Measurements from ENCODE around the gene SLC6A2. TPM values are rescaled to one million over a fixed set of nuclear protein-coding genes. Genes with fewer than 3 reads are reported as not detected.

Gene SLC6A2
- total RNA-seq, 2 donors from 2014 or later, result not detected

- no peak overlapping the region for H3K27ac ChIP-seq
- peaks cover 0 to 17% of the 10 kb centered on the region in 2 donors for H3K4me1 ChIP-seq
- H3K27me3 ChIP-seq, result peaks cover 4 to 22% of the 10 kb centered on the region in 2 donors
- no peak for DNase-seq (ENCODE audit: low spot score)
- no peaks in the 10 kb centered on the region for H3K36me3 ChIP-seq
- no peak for TF ChIP-seq CTCF (IDR thresholded peaks at IDR 0.05)
- H3K9me3 ChIP-seq, result no peaks in the 10 kb centered on the region
- H3K4me3 ChIP-seq, result no peak overlapping the region
Observed at GRCh38 chr16:55653106-55653505, 2.7 kb upstream of the SLC6A2 start.

DNA sequence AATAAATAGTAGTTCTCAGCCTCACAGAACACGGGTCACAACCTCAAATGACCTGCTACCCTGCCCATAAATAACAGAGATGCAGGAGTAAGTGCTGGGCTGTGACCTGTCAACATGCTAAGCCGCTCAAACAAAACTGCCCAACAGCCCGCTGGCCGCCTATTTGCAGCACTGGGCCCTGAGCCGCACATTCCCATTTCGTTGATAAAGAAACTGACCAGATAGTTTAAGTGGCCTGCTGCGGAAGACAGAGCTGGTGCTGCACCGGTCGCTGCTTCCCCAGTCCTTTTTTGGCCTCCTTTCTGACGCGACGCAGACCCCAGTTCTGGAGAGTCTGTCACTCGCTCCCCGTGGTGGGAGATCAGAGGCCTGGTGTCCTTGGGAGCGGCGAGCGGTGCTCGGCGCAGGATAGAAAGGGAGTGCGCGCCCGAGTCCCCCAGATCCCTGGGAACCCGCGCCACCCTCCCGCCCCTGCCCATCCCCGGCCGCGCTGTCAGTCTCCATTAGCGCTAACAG, 349 bp upstream of the SLC6A2 start:
- TF ChIP-seq CTCF (IDR thresholded peaks at IDR 0.05), result no peak
- H3K36me3 ChIP-seq, result no peaks in the 10 kb centered on the region

GRCh38 chr16:55656691-55657092, 904 bp downstream of the SLC6A2 start:
- H3K9me3 ChIP-seq, result no peaks in the 10 kb centered on the region
- no peak for DNase-seq (ENCODE audit: low spot score)
- H3K4me3 ChIP-seq, result peak overlapping the region in 1 of 2 donors; percentile 37
- peaks cover 0 to 19% of the 10 kb centered on the region in 2 donors for H3K4me1 ChIP-seq
- no peak for TF ChIP-seq CTCF (IDR thresholded peaks at IDR 0.05)
- H3K36me3 ChIP-seq, result no peaks in the 10 kb centered on the region
- no peak overlapping the region for H3K27ac ChIP-seq
- H3K27me3 ChIP-seq, result peaks cover 4 to 22% of the 10 kb centered on the region in 2 donors

More for the DNA sequence above, 349 bp upstream of the SLC6A2 start:
- H3K4me1 ChIP-seq, result peaks cover 0 to 17% of the 10 kb centered on the region in 2 donors
- DNase-seq (ENCODE audit: low spot score), result no peak
- H3K4me3 ChIP-seq, result peak overlapping the region; percentile 5 to 37
- H3K27me3 ChIP-seq, result peaks cover 4 to 22% of the 10 kb centered on the region in 2 donors
- H3K27ac ChIP-seq, result no peak overlapping the region
- H3K9me3 ChIP-seq, result no peaks in the 10 kb centered on the region

GRCh38 chr16:55657616-55658015, 1.8 kb downstream of the SLC6A2 start:
- Histone ChIP-seq H3K27me3 (peaks cover 4 to 22% of the 10 kb centered on the region in 2 donors), H3K36me3 (no peaks in the 10 kb centered on the region), H3K4me1 (peaks cover 0 to 25% of the 10 kb centered on the region in 2 donors), H3K4me3 (no peak overlapping the region), H3K27ac (no peak overlapping the region), H3K9me3 (no peaks in the 10 kb centered on the region)
- no peak for DNase-seq (ENCODE audit: low spot score)
- no peak for TF ChIP-seq CTCF (IDR thresholded peaks at IDR 0.05)

GRCh38 chr16:55658898-55659420, 3.2 kb downstream of the SLC6A2 start:
- no peaks in the 10 kb centered on the region for H3K36me3 ChIP-seq
- DNase-seq (ENCODE audit: low spot score), result no peak
- no peak for TF ChIP-seq CTCF (IDR thresholded peaks at IDR 0.05)
- no peak overlapping the region for H3K4me3 ChIP-seq
- H3K4me1 ChIP-seq, result peaks cover 0 to 25% of the 10 kb centered on the region in 2 donors
- no peak overlapping the region for H3K27ac ChIP-seq
- H3K9me3 ChIP-seq, result peaks cover 0 to 7% of the 10 kb centered on the region in 2 donors
- H3K27me3 ChIP-seq, result peaks cover 4 to 22% of the 10 kb centered on the region in 2 donors

GRCh38 chr16:55660026-55660425, 4.2 kb downstream of the SLC6A2 start:
- Histone ChIP-seq H3K9me3 (peaks cover 0 to 7% of the 10 kb centered on the region in 2 donors), H3K27ac (no peak overlapping the region), H3K27me3 (peaks cover under 1 to 16% of the 10 kb centered on the region in 2 donors), H3K4me1 (peaks cover 0 to 25% of the 10 kb centered on the region in 2 donors), H3K4me3 (no peak overlapping the region), H3K36me3 (no peaks in the 10 kb centered on the region)
- DNase-seq (ENCODE audit: low spot score), result no peak
- no peak for TF ChIP-seq CTCF (IDR thresholded peaks at IDR 0.05)

Measured in right atrium auricular region (tissue), 2 donors.